Tibial nerve (tissue), 4 donors: ENCODE data around the gene PEX16. TPM values are rescaled to one million over a fixed set of nuclear protein-coding genes. Genes with fewer than 3 reads are reported as not detected.

Source experiments
- DNase-seq, 2 donors: peaks; one replicate each; pipeline ENCODE4 v3.0.0-alpha.2; 2019; ENCODE audit warnings: low spot score in 2 of 2
- H3K27ac ChIP-seq, 4 donors: fragments of 200-600 bp; sonication (generic) in 3 of 4; one replicate each; pipeline ENCODE4 v1.5.1; 2017 to 2019; ENCODE audit warnings: mild to moderate bottlenecking in 1 of 4
- H3K27me3 ChIP-seq, 2 donors: fragments of 200-600 bp; sonication (generic) in 1 of 2; one replicate each; pipeline versions ENCODE4 v1.5.1 to v1.6.0; 2017 to 2019
- H3K36me3 ChIP-seq, 3 donors: fragments of 200-600 bp; sonication (generic); one replicate each; pipeline ENCODE4 v1.5.1; 2018 to 2019
- H3K4me1 ChIP-seq, 4 donors: fragments of 200-600 bp; sonication (generic) in 3 of 4; one replicate each; pipeline ENCODE4 v1.5.1; 2017 to 2019
- H3K4me3 ChIP-seq, 4 donors: fragments of 200-600 bp; sonication (generic) in 3 of 4; one replicate each; pipeline ENCODE4 v1.5.1; 2017 to 2019; ENCODE audit warnings: mild to moderate bottlenecking in 1 of 4, moderate library complexity in 1 of 4
- H3K9me3 ChIP-seq, 4 donors: fragments of 200-600 bp; sonication (generic) in 3 of 4; one replicate each; pipeline ENCODE4 v1.5.1; 2017 to 2019
- CTCF ChIP-seq, 5 experiments: fragments of 200-600 bp in 3 of 5; fragments of 450-650 bp in 2 of 5; sonication (generic) in 3 of 5; IDR thresholded peaks; one replicate each; pipeline ENCODE4 v1.5.1; 2016 to 2019; ENCODE audit warnings: antibody characterized with exemption in 5 of 5, mild to moderate bottlenecking in 3 of 5, moderate library complexity in 2 of 5
- WGBS, 2 donors: methylation state at CpG; one replicate each; pipeline ENCODE4 v1.1.5; 2018; 5-methylcytosine and 5-hydroxymethylcytosine counted together
- total RNA-seq, 4 donors: library from RNA; depleted of rRNA; stranded (reverse); fragments of >200 nt; gene quantifications; one replicate each; pipeline ENCODE4 v1.1.0, GENCODE V29; 2016

Gene PEX16
- total RNA-seq, 4 donors from 2014 or later = 33.9 to 38.4 (median 36.5) TPM

- no peak for DNase-seq
- peak overlapping the region; percentile 66 to 99 (median 86) for H3K27ac ChIP-seq
- H3K9me3 ChIP-seq = no peaks in the 10 kb centered on the region
- H3K4me3 ChIP-seq = no peak overlapping the region
- peaks cover 12 to 53% (median 46%) of the 10 kb centered on the region in 4 donors for H3K4me1 ChIP-seq
- H3K36me3 ChIP-seq = peaks cover 4 to 57% (median 6%) of the 10 kb centered on the region in 3 donors
- WGBS, 2 donors = 90 to 92% methylated on average over 5 of the region's 5 CpGs
- H3K27me3 ChIP-seq = no peaks in the 10 kb centered on the region
- no peak for TF ChIP-seq CTCF (IDR thresholded peaks at IDR 0.05)
These were observed 57.3 kb downstream of the PEX16 start for GRCh38 chr11:45860348-45860747.

Other genes with a start within 250 kb of the PEX16 start
- gene SLC35C1, start 112.7 kb downstream of the PEX16 start, total RNA-seq = 10 to 100 TPM; 20.5 to 33.5 (median 27.2) TPM
- 10 to 100 TPM; 48.8 to 96.4 (median 54.6) TPM for gene CRY2, start 70.4 kb downstream of the PEX16 start, total RNA-seq
- gene MAPK8IP1, start 32.2 kb downstream of the PEX16 start, total RNA-seq = 100 to 1,000 TPM; 165 to 298 (median 230) TPM
- 1 to 10 TPM in 2 of 4 donors, not detected in 2; 1.0 to 7.2 TPM for gene FREY1, start 10.6 kb downstream of the PEX16 start, total RNA-seq
- not detected for gene LARGE2, start 4.8 kb upstream of the PEX16 start, total RNA-seq
- 10 to 100 TPM; 30.4 to 58.5 (median 49.4) TPM for gene PHF21A, start 203.6 kb upstream of the PEX16 start, total RNA-seq